ENCODE measurements around the gene HRG. TPM values are rescaled to one million over a fixed set of nuclear protein-coding genes. Genes with fewer than 3 reads are reported as not detected.

The HRG gene
- total and polyA plus RNA-seq, 2 of the 8 experiments (the other 6 are each of a cell fraction or from before 2014, with no cell fraction given), result 0.03 to 0.15 TPM

- Histone ChIP-seq H3K56ac (replicated peaks; ENCODE audit: insufficient read length, low read depth, low read length) (no peak overlapping the region), H3K4me2 (ENCODE audit: insufficient read depth in 1 of 2, low read depth in 2 of 2, low read length in 2 of 2) (no peak overlapping the region), H3K14ac (ENCODE audit: insufficient read length) (no peak overlapping the region), H2BK15ac (ENCODE audit: low read length) (no peak overlapping the region), H4K20me1 (replicated peaks in 1 of 2; ENCODE audit: control insufficient read depth in 1 of 2, insufficient read depth in 2 of 2, low read length in 2 of 2) (no peaks in the 10 kb centered on the region), H3K79me1 (ENCODE audit: low read depth, low read length) (no peaks in the 10 kb centered on the region), H3K23ac (ENCODE audit: insufficient read length) (no peak overlapping the region), H3K79me2 (ENCODE audit: control insufficient read depth in 1 of 2, insufficient read depth in 2 of 2, low read length in 2 of 2) (no peaks in the 10 kb centered on the region), H4K5ac (ENCODE audit: insufficient read length, low read depth, low read length) (no peak overlapping the region), H3K27ac (ENCODE audit: low read depth, low read length) (no peak overlapping the region), H3K18ac (ENCODE audit: extremely low read depth, low read length) (no peak overlapping the region), H3K36me3 (ENCODE audit: control insufficient read depth in 2 of 4, insufficient read depth in 4 of 4, low read length in 3 of 4) (no peaks in the 10 kb centered on the region), H3K4me1 (replicated peaks in 1 of 4; ENCODE audit: control insufficient read depth in 3 of 4, insufficient read depth in 4 of 4, low read length in 3 of 4) (peaks cover 0 to 7% (median 6%) of the 10 kb centered on the region in 4 experiments; a peak in 6 of 7 replicates), H4K91ac (replicated peaks; ENCODE audit: insufficient read length, low read length) (no peak overlapping the region), H2AFZ (ENCODE audit: low read length) (no peak overlapping the region), H3K9ac (replicated peaks in 1 of 4; ENCODE audit: extremely low read depth in 1 of 4, low read depth in 3 of 4, low read length in 3 of 4) (no peak overlapping the region), H2BK120ac (replicated peaks; ENCODE audit: low read depth, low read length) (no peak overlapping the region), H2BK20ac (ENCODE audit: low read length) (no peak overlapping the region), H3K4ac (replicated peaks; ENCODE audit: insufficient read length, low read depth, low read length) (no peak overlapping the region), H3K4me3 (ENCODE audit: extremely low read depth in 1 of 4, insufficient read depth in 2 of 4, low read depth in 3 of 4, low read length in 4 of 4) (no peak overlapping the region), H2BK12ac (ENCODE audit: low read depth, low read length) (no peak overlapping the region), H2AK5ac (ENCODE audit: low read depth, low read length) (no peak overlapping the region), H3K9me3 (ENCODE audit: insufficient read depth in 2 of 2, low read depth in 1 of 2, low read length in 1 of 2) (no peaks in the 10 kb centered on the region), H3K27me3 (replicated peaks in 1 of 4; ENCODE audit: control insufficient read depth in 3 of 4, extremely low read depth in 1 of 4, insufficient read depth in 3 of 4, low read length in 3 of 4) (peaks cover 0 to 2% (median 0%) of the 10 kb centered on the region in 4 experiments; a peak in 1 of 7 replicates), H3K23me2 (ENCODE audit: low read depth, low read length) (no peaks in the 10 kb centered on the region), H4K8ac (ENCODE audit: extremely low read depth, insufficient read depth, low read length) (no peak overlapping the region), H2BK5ac (ENCODE audit: low read depth, low read length) (no peak overlapping the region)
- 88% methylated on average over 5 of the region's 5 CpGs; no CpG with 5 or more reads in 1 of the 2 experiments for WGBS, 2 experiments (ENCODE audit: extremely low coverage in 1 of 2, insufficient coverage in 1 of 2, insufficient read length in 1 of 2, insufficient replicate concordance in 2 of 2, low coverage in 1 of 2, low lambda C conversion rate in 2 of 2, missing lambda C conversion rate in 1 of 2)
- FAIRE-seq (no peak), DNase-seq (ENCODE audit: low read depth in 1 of 2, low spot score in 2 of 2) (no peak)
- TF ChIP-seq ATF3 (IDR thresholded peaks at IDR 0.05; ENCODE audit: insufficient read depth, low read depth, low read length) (no peak), EZH2 (IDR thresholded peaks at IDR 0.05; ENCODE audit: low read depth, low read length, severe bottlenecking) (no peak), SIN3A (conservative IDR thresholded peaks at IDR 0.05 in 1 of 2, IDR thresholded peaks at IDR 0.05 in 1 of 2; ENCODE audit: low read depth in 1 of 2, low read length in 2 of 2) (no peak), POLR2AphosphoS5 (IDR thresholded peaks at IDR 0.05; ENCODE audit: low read depth, low read length) (no peak), HDAC6 (IDR thresholded peaks at IDR 0.05; ENCODE audit: low read depth, low read length) (no peak), TAF7 (optimal IDR thresholded peaks at IDR 0.05; ENCODE audit: borderline replicate concordance, low read depth, low read length) (no peak), RAD21 (IDR thresholded peaks at IDR 0.05 in 1 of 2, conservative IDR thresholded peaks at IDR 0.05 in 1 of 2; ENCODE audit: low read depth in 2 of 2, low read length in 2 of 2) (no peak)
- CTCF ChIA-PET (ENCODE audit: partially characterized antibody), result interaction anchor here (0.7 to 12.9 kb wide), 5 partner anchors 8 to 202 kb away, joined by 3 to 333 read pairs (median 3); no protein-coding TSS in a partner anchor
- POLR2A ChIA-PET (ENCODE audit: partially characterized antibody), result no interaction called here
These were observed 46.0 kb upstream of the HRG start for GRCh38 chr3:186619787-186620212.
